ENCODE data around the gene ST3GAL3. TPM values are rescaled to one million over a fixed set of nuclear protein-coding genes. Genes with fewer than 3 reads are reported as not detected.

ST3GAL3 gene
- total RNA-seq, 1 donor from 2014 or later, result 24.3 TPM

GRCh38 chr1:43867976-43868740 lies 160.8 kb downstream of the ST3GAL3 start:
- Mint-ChIP-seq H3K27me3 (no peaks in the 10 kb centered on the region), H3K36me3 (ENCODE audit: low read depth) (peaks cover 2% of the 10 kb centered on the region), H3K27ac (no peak overlapping the region), H3K4me1 (no peaks in the 10 kb centered on the region), H3K9me3 (no peaks in the 10 kb centered on the region), H3K4me3 (no peak overlapping the region)
- TF ChIP-seq CTCF (IDR thresholded peaks at IDR 0.05), result no peak
- intact Hi-C loops (cut with micrococcal nuclease), result no loop called here
- POLR2A ChIA-PET, result no interaction called here
- DNase-seq (no peak), ATAC-seq (ENCODE audit: low read depth) (no peak)
- CTCF ChIA-PET, result no interaction called here

GRCh38 chr1:43868741-43869067 lies 161.4 kb downstream of the ST3GAL3 start:
- H3K27me3 Mint-ChIP-seq, result no peaks in the 10 kb centered on the region
- H3K9me3 Mint-ChIP-seq, result no peaks in the 10 kb centered on the region
- DNase-seq, result no peak
- no peak overlapping the region for H3K27ac Mint-ChIP-seq
- H3K36me3 Mint-ChIP-seq (ENCODE audit: low read depth), result no peaks in the 10 kb centered on the region
- ATAC-seq (ENCODE audit: low read depth), result no peak
- no peak overlapping the region for H3K4me3 Mint-ChIP-seq
- no peak for TF ChIP-seq CTCF (IDR thresholded peaks at IDR 0.05)
- H3K4me1 Mint-ChIP-seq, result no peaks in the 10 kb centered on the region
- ChIA-PET POLR2A (no interaction called here), CTCF (no interaction called here)
- intact Hi-C loops (cut with micrococcal nuclease), result no loop called here

GRCh38 chr1:43870306-43870705 lies 163.0 kb downstream of the ST3GAL3 start:
- DNase-seq (no peak), ATAC-seq (ENCODE audit: low read depth) (no peak)
- H3K4me1 Mint-ChIP-seq, result no peaks in the 10 kb centered on the region
- H3K4me3 Mint-ChIP-seq, result no peak overlapping the region
- no peaks in the 10 kb centered on the region for H3K36me3 Mint-ChIP-seq (ENCODE audit: low read depth)
- no peaks in the 10 kb centered on the region for H3K27me3 Mint-ChIP-seq
- ChIA-PET CTCF (no interaction called here), POLR2A (no interaction called here)
- H3K9me3 Mint-ChIP-seq, result no peaks in the 10 kb centered on the region
- H3K27ac Mint-ChIP-seq, result no peak overlapping the region
- intact Hi-C loops (cut with micrococcal nuclease), result no loop called here
- no peak for TF ChIP-seq CTCF (IDR thresholded peaks at IDR 0.05)

GRCh38 chr1:43871181-43871910 lies 164.0 kb downstream of the ST3GAL3 start:
- intact Hi-C loops (cut with micrococcal nuclease), result no loop called here
- ChIA-PET POLR2A (no interaction called here), CTCF (no interaction called here)
- Mint-ChIP-seq H3K27me3 (no peaks in the 10 kb centered on the region), H3K9me3 (no peaks in the 10 kb centered on the region), H3K36me3 (ENCODE audit: low read depth) (no peaks in the 10 kb centered on the region), H3K4me1 (no peaks in the 10 kb centered on the region), H3K4me3 (no peak overlapping the region), H3K27ac (no peak overlapping the region)
- ATAC-seq (ENCODE audit: low read depth) (no peak), DNase-seq (no peak)
- TF ChIP-seq CTCF (IDR thresholded peaks at IDR 0.05), result no peak

GRCh38 chr1:43872280-43872679 lies 164.9 kb downstream of the ST3GAL3 start:
- Mint-ChIP-seq H3K27me3 (no peaks in the 10 kb centered on the region), H3K4me3 (no peak overlapping the region), H3K36me3 (ENCODE audit: low read depth) (no peaks in the 10 kb centered on the region), H3K4me1 (no peaks in the 10 kb centered on the region), H3K27ac (no peak overlapping the region), H3K9me3 (no peaks in the 10 kb centered on the region)
- POLR2A ChIA-PET, result no interaction called here
- ATAC-seq (ENCODE audit: low read depth) (no peak), DNase-seq (no peak)
- CTCF ChIA-PET, result no interaction called here
- intact Hi-C loops (cut with micrococcal nuclease), result no loop called here
- no peak for TF ChIP-seq CTCF (IDR thresholded peaks at IDR 0.05)
